Stimulated activated CD4-positive, alpha-beta T cell treated with anti-CD3 and anti-CD28 coated beads, Interleukin-1b, Interleukin-23, amount 100 ng/mL, for 4 hours (primary cell): ENCODE results near the gene SMG1.
A peak's percentile ranks its signal among the peaks of the same experiment; 100 is the strongest.
"Not testable (repeated sequence)": the region's sequence is repeated elsewhere in the genome, so short reads cannot be mapped to it uniquely, and the experiment has no call there.

Experiments used
- DNase-seq, 2 donors: peaks; one replicate each; pipeline ENCODE4 v3.0.0-alpha.2; 2020; ENCODE audit warnings: low read depth in 2 of 2

The SMG1 gene

DNA sequence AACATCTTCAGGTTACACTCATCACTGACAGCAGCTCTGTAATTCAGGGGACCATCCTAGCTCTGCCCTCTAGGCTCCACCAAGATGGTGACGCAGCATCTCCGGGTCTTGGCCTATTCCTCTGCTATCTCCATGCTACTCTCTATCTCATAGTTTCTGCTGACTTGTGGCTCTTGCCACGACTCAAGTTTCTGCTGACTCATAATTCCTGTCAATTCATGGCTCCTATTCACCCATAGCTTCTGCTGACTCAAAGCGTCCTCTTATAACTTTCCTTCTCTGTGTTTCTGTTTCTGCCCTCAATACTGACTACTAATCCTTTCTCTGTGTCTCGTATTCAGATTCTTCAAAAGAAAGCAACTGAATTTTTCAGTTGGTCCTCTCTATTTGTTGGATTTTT, 163.5 kb downstream of the SMG1 start:
- DNase-seq, result not testable (repeated sequence)

DNA sequence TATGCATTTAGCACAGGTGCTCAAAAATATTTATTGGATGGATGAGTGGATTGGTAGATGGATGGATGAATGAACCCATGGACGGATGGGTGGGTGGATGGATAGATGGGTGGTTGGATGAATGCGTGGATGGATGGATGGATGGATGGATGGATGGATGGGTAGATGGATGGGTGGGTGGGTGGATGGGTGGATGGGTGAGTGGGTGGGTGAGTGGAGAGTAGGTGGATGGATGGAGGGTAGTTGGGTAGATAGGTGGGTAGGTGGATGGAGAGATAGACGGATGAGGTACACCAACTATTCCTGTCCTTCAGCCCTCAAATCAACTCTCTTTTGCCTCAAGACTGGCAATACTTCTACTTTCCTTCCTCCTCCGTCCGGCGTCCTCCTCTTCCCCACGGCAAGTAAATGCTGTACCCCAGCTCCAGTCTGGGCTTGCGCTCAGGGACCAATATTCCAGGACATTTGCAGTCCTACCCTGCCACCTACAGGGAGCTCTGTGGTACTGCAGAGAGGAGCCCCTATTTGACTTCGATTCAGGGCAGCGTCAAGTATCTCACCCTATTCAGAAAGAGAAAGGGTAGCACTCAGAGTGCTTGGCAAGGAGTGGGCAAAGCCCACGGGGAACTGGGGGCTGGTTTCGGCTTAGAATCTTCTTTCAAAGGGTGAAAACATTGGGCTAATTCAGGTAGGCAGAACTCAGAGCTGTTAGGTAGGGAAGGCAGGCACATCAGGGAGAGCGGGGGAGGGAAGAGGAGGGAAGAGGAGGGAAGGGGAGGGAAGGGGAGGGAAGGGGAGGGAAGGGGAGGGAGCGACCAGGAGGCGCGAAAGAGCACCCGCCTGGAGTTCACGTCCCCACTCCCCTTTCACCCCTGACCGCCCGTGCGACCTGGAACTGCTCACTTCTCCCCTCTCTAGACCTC, 166.3 kb downstream of the SMG1 start:
- DNase-seq, result peak in 1 of 2 donors; percentile 31

DNA sequence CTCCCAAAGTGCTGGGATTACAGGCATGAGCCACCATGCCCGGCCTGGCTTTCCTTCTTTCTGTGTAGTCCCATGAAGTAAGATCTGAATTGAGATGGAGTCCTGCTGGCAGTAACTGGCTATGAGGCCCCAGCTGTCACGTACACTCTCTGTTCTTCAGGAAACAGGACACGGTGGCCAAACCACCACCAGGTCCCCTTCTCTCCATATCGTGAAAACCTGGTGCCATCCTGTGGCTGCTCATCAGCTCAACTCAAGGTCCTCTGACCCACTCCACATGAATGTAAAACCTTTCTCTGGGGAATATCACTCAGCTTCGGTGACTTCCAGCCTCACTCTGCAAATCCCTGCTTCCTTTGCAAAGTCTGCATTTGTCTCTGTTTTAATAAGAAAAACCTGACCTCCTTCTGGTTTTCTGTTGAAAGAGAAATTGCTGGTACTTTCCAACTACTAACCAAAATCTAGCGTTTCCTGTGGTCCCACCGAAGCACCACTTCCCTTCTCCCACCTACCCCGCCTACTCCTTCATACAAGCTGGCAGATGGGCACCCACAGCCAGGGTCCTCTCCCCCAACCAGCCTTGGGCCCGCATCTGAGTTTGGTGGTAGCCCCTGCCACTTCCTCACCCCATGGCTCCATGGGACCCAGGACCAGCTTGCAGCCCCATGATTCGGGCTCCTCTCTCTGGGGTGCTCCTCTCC, 168.1 kb downstream of the SMG1 start:
- DNase-seq, result not testable (repeated sequence)

DNA sequence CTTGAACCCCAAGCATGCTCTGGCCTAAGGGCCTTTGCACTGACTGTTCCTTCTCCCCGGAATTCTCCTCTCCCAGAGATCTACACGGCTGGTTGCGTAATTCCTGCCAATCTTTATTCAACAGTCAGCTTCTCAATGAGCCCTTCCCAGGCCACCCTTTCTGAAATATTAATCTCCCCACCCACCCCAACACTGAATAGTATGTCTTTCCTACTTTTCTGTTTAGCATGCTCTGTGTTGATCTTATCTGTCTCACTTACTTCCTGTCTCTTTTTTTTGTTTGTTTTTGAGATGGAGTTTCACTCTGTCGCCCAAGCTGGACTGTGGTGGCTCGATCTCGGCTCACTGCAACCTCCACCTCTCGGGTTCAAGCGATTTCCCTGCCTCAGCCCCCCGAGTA, 169.6 kb downstream of the SMG1 start:
- DNase-seq, result not testable (repeated sequence)
